Neural crest cell (in vitro differentiated cells): ENCODE results near the gene PPP1R13B. TPM values are rescaled to one million over a fixed set of nuclear protein-coding genes. Genes with fewer than 3 reads are reported as not detected.

Experiments used
- DNase-seq: peaks from one replicate; pipeline ENCODE4 v3.0.0; 2021; ENCODE audit warnings: low read depth, mixed read lengths, low spot score
- H3K27ac Mint-ChIP-seq: one replicate; pipeline ENCODE4 v1.8.0; 2021; ENCODE audit warnings: mild to moderate bottlenecking, mixed read lengths; ENCODE audit not compliant: unreplicated experiment
- H3K27me3 Mint-ChIP-seq: 2 replicates; pipeline ENCODE4 v1.8.0; 2021; ENCODE audit warnings: low read depth, mild to moderate bottlenecking, mixed read lengths
- H3K36me3 Mint-ChIP-seq: 2 replicates; pipeline ENCODE4 v1.8.0; 2021; ENCODE audit warnings: low read depth, mild to moderate bottlenecking, mixed read lengths
- H3K4me1 Mint-ChIP-seq: 2 replicates; pipeline ENCODE4 v1.8.0; 2021; ENCODE audit warnings: mixed read lengths
- H3K4me3 Mint-ChIP-seq: one replicate; pipeline ENCODE4 v1.8.0; 2021; ENCODE audit warnings: mild to moderate bottlenecking, mixed read lengths
- H3K9me3 Mint-ChIP-seq: 2 replicates; pipeline ENCODE4 v1.8.0; 2021; ENCODE audit warnings: mixed read lengths
- total RNA-seq: library from RNA; stranded (reverse); gene quantifications from 2 replicates; pipeline ENCODE4 v1.2.1, GENCODE V29; 2021
- TF ChIP-seq, protein P1 (sequence below): fragments of 200-600 bp; sonication (generic); conservative IDR thresholded peaks from 2 replicates; pipeline ENCODE4 v1.5.0; 2021; ENCODE audit warnings: antibody characterized with exemption, mild to moderate bottlenecking

PPP1R13B gene
- total RNA-seq, 1 donor from 2014 or later, result 6.8 TPM

DNA sequence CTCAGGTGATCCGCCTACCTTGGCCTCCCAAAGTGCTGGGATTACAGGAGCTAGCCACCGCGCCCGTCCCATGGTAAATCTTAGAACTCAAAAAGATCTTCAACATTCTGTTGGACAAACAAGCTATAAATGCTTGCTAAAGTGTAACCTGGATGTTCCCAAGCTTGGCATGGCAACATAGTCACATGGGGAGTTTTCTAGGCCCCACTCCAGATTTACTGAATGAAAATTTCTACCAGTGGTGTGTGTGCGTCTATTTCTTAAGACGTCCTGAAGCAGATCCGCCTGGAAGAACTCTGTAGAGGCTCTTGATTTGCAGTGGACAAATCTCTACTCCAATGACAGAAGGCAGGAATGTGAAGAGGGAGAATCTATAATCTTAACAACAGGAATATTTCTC lies 71.9 kb downstream of the PPP1R13B start:
- Mint-ChIP-seq H3K27me3 (no peaks in the 10 kb centered on the region), H3K27ac (no peak overlapping the region), H3K36me3 (no peaks in the 10 kb centered on the region), H3K4me3 (no peak overlapping the region), H3K9me3 (no peaks in the 10 kb centered on the region), H3K4me1 (no peaks in the 10 kb centered on the region)
- TF ChIP-seq, protein P1, sequence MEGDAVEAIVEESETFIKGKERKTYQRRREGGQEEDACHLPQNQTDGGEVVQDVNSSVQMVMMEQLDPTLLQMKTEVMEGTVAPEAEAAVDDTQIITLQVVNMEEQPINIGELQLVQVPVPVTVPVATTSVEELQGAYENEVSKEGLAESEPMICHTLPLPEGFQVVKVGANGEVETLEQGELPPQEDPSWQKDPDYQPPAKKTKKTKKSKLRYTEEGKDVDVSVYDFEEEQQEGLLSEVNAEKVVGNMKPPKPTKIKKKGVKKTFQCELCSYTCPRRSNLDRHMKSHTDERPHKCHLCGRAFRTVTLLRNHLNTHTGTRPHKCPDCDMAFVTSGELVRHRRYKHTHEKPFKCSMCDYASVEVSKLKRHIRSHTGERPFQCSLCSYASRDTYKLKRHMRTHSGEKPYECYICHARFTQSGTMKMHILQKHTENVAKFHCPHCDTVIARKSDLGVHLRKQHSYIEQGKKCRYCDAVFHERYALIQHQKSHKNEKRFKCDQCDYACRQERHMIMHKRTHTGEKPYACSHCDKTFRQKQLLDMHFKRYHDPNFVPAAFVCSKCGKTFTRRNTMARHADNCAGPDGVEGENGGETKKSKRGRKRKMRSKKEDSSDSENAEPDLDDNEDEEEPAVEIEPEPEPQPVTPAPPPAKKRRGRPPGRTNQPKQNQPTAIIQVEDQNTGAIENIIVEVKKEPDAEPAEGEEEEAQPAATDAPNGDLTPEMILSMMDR, result no peak
- no peak for DNase-seq

DNA sequence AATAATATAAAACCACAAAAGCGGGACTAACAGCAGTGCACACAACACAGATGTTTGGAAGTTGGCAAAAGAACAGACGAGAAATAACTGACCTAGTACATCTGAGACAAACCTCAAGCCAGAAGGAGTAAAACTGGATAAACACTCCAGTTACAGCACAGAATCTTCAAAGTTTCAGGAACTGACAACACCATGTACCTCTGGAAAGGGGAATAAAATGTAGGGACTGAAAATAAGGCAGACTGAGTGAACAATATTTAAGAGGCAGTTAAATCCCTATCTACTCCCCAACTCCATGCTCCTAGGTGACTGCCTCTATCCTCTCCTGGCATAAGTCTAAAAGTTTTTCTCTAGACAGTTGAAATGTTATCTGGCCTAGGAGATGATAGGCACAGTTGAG lies 73.9 kb downstream of the PPP1R13B start:
- no peaks in the 10 kb centered on the region for H3K27me3 Mint-ChIP-seq
- DNase-seq, result no peak
- H3K9me3 Mint-ChIP-seq, result no peaks in the 10 kb centered on the region
- no peaks in the 10 kb centered on the region for H3K36me3 Mint-ChIP-seq
- TF ChIP-seq, protein P1, result no peak
- H3K4me3 Mint-ChIP-seq, result no peak overlapping the region
- no peaks in the 10 kb centered on the region for H3K4me1 Mint-ChIP-seq
- no peak overlapping the region for H3K27ac Mint-ChIP-seq

DNA sequence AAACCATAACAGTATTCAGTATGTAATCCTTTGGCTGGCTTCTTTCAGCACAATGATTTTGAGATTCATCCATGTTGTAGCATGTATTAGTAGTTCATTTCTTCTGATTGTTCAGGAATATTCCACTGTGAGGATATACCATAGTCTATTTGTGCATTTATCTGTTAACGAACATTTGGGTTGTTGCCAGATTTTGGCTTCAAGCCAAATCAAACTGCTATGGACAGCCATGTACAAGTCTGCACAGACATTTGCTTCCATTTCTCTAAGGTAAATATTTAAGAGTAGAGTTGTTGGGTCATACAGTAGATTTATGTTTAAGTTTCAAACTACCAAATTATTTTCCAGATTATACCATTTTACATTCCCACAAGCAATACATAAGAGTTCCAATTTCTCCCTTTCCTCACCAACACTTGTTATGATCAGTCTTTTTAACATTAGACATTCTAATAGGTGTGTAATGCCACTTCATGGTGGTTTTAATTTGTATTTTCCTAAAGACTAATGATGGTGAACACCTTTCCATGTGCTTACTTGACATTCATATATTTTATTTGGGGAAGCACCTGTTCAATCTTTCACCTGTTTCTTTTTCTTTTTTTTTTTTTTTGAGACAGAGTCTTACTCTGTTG lies 75.2 kb downstream of the PPP1R13B start:
- no peak overlapping the region for H3K4me3 Mint-ChIP-seq
- H3K27me3 Mint-ChIP-seq, result no peaks in the 10 kb centered on the region
- TF ChIP-seq, protein P1, result no peak
- H3K36me3 Mint-ChIP-seq, result no peaks in the 10 kb centered on the region
- no peak overlapping the region for H3K27ac Mint-ChIP-seq
- no peaks in the 10 kb centered on the region for H3K4me1 Mint-ChIP-seq
- DNase-seq, result no peak
- H3K9me3 Mint-ChIP-seq, result no peaks in the 10 kb centered on the region

DNA sequence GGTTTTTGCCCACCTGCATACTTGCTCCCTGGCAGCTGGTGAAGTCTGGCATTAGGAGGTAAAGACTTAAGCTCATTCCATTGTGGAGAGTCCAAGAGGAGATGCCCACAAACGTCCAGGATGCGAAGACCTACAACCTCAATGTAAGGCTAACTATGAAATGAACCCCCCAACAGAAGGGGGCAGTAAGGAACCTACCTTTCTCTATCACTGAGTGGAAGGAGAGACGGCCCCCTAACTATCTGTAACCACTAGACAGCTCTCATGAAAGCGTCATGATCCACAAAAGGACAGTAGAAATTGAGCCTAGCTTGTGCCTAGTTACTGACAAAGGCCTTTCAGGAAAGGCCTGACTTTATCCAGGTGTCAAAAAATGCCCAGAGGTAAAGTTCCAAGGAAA lies 76.5 kb downstream of the PPP1R13B start:
- no peak for DNase-seq
- Mint-ChIP-seq H3K27me3 (no peaks in the 10 kb centered on the region), H3K36me3 (no peaks in the 10 kb centered on the region), H3K9me3 (no peaks in the 10 kb centered on the region), H3K27ac (no peak overlapping the region), H3K4me3 (no peak overlapping the region), H3K4me1 (no peaks in the 10 kb centered on the region)
- TF ChIP-seq, protein P1, result no peak

DNA sequence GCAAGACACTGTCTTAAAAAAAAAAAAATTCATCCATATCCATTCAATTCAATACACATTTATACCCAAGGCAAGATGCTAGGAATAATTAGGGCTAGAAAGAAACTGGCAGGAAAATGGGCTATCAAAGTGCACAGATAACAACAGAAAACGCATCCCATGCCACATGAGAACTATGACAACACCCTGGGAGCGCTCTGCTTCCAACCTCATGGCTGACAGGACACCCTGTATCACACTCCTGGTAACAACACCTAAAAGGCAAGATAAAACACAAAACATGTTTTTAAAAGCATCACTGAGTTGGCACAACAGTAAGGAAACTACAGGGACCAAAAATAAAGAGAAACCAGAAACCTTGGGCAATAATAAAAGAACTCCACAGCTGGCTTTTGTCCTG lies 76.9 kb downstream of the PPP1R13B start:
- DNase-seq, result no peak
- no peaks in the 10 kb centered on the region for H3K36me3 Mint-ChIP-seq
- H3K27me3 Mint-ChIP-seq, result no peaks in the 10 kb centered on the region
- H3K4me1 Mint-ChIP-seq, result no peaks in the 10 kb centered on the region
- peaks cover 2% of the 10 kb centered on the region for H3K9me3 Mint-ChIP-seq
- no peak overlapping the region for H3K4me3 Mint-ChIP-seq
- H3K27ac Mint-ChIP-seq, result no peak overlapping the region
- TF ChIP-seq, protein P1, result no peak
